Occipital lobe (tissue), 2 donors: ENCODE results near the gene TOMT. TPM values are rescaled to one million over a fixed set of nuclear protein-coding genes. Genes with fewer than 3 reads are reported as not detected.
A peak's percentile ranks its signal among the peaks of the same experiment; 100 is the strongest.

Source experiments
- DNase-seq: peaks from one replicate; lab custom pipeline; 2025; lab: John Stamatoyannopoulos, UW
- total RNA-seq: library from RNA; depleted of rRNA; stranded (reverse); fragments of >200 nt; gene quantifications from one replicate; pipeline ENCODE4 v1.2.3, GENCODE V29; 2014

The TOMT gene
- total RNA-seq, 1 donor from 2014 or later: not detected

- no peak for DNase-seq
Measured at GRCh38 chr11:72088076-72088808, 17.5 kb upstream of the TOMT start.

- DNase-seq: peak; percentile 42
Measured at GRCh38 chr11:72091292-72091691, 14.4 kb upstream of the TOMT start.

GRCh38 chr11:72098741-72099140, 7.0 kb upstream of the TOMT start:
- no peak for DNase-seq

GRCh38 chr11:72100009-72100408, 5.7 kb upstream of the TOMT start:
- DNase-seq: no peak

GRCh38 chr11:72100462-72100861, 5.3 kb upstream of the TOMT start:
- DNase-seq: no peak

GRCh38 chr11:72102162-72102561, 3.6 kb upstream of the TOMT start:
- no peak for DNase-seq

GRCh38 chr11:72102631-72102945, 3.1 kb upstream of the TOMT start:
- DNase-seq: no peak

GRCh38 chr11:72102946-72103753, 2.6 kb upstream of the TOMT start, which contains the start of gene LAMTOR1:
LAMTOR1 (minus strand) TSS chr11:72103297; CDS start chr11:72103224, 73 bp downstream.
- peak; percentile 96 for DNase-seq

GRCh38 chr11:72103754-72104167, 2.0 kb upstream of the TOMT start:
- DNase-seq: no peak

GRCh38 chr11:72111300-72112142, 5.8 kb downstream of the TOMT start:
- no peak for DNase-seq

- DNase-seq: peak; percentile 95
Measured at GRCh38 chr11:72112143-72112977, 6.6 kb downstream of the TOMT start, which contains the start of gene ANAPC15. ANAPC15 (minus strand) TSS chr11:72112695; CDS start chr11:72111276, 1,419 bp downstream.

- DNase-seq: no peak
Measured at GRCh38 chr11:72112978-72113808, 7.5 kb downstream of the TOMT start.

GRCh38 chr11:72114570-72114969, 8.8 kb downstream of the TOMT start:
- no peak for DNase-seq

- DNase-seq: no peak
Measured at GRCh38 chr11:72116019-72116755, 10.5 kb downstream of the TOMT start.

GRCh38 chr11:72119198-72119597, 13.5 kb downstream of the TOMT start:
- no peak for DNase-seq

GRCh38 chr11:72120930-72121329, 15.2 kb downstream of the TOMT start:
- DNase-seq: no peak

- no peak for DNase-seq
Measured at GRCh38 chr11:72122607-72123006, 16.9 kb downstream of the TOMT start.

GRCh38 chr11:72123117-72123653, 17.5 kb downstream of the TOMT start:
- DNase-seq: no peak

- no peak for DNase-seq
Measured at GRCh38 chr11:72124046-72124445, 18.3 kb downstream of the TOMT start.
